A673 (cell line): Measurements from ENCODE around the gene NUDCD3.

Experiments used
- CTCF ChIP-seq: fragments of 300-800, 200-600 bp; sonication (generic); conservative IDR thresholded peaks from 2 replicates; pipeline ENCODE4 v1.5.1; 2017; ENCODE audit warnings: low read depth, mild to moderate bottlenecking, antibody characterized with exemption, low read length, moderate library complexity, mixed read lengths
- EZH2 ChIP-seq: fragments of 200-600 bp; sonication (generic); IDR thresholded peaks from 2 replicates; pipeline ENCODE4 v1.6.1; 2017; ENCODE audit warnings: borderline replicate concordance, low read depth, mild to moderate bottlenecking, mixed read lengths, antibody characterized with exemption, low read length; ENCODE audit not compliant: poor library complexity, severe bottlenecking

GRCh38 chr7:44461387-44461786 is 29.1 kb downstream of the NUDCD3 start:
- no peak for TF ChIP-seq CTCF
- no peak for TF ChIP-seq EZH2
